Tibial nerve (tissue), 3 donors: ENCODE data around the gene SCIMP.

Experiments
- CTCF ChIP-seq, 5 experiments: fragments of 200-600 bp in 3 of 5; fragments of 450-650 bp in 2 of 5; sonication (generic) in 3 of 5; IDR thresholded peaks; one replicate each; pipeline ENCODE4 v1.5.1; 2016 to 2019; ENCODE audit warnings: antibody characterized with exemption in 5 of 5, mild to moderate bottlenecking in 3 of 5, moderate library complexity in 2 of 5
- POLR2A ChIP-seq, 2 donors: fragments of 450-650 bp; IDR thresholded peaks; one replicate each; pipeline ENCODE4 v1.6.1; 2017; ENCODE audit warnings: antibody characterized with exemption in 2 of 2, mild to moderate bottlenecking in 2 of 2, moderate library complexity in 2 of 2

- TF ChIP-seq CTCF (IDR thresholded peaks at IDR 0.05): no peak
- TF ChIP-seq POLR2A (IDR thresholded peaks at IDR 0.05): no peak
These were observed 15.1 kb downstream of the SCIMP start for GRCh38 chr17:5219536-5219935.
